Mucosa of rectum (tissue), 2 donors: ENCODE results near the gene RAB26.
"Not testable (repeated sequence)": the region's sequence is repeated elsewhere in the genome, so short reads cannot be mapped to it uniquely, and the experiment has no call there.

ENCODE experiments used
- H3K27ac ChIP-seq, 2 donors: one replicate each; pipeline ENCODE4 v1.7.0; 2013; ENCODE audit warnings: inconsistent platforms in 2 of 2, low read depth in 2 of 2, low read length in 2 of 2
- H3K27me3 ChIP-seq, 2 donors: one replicate each; pipeline ENCODE4 v1.7.0; 2013; ENCODE audit warnings: low read length in 2 of 2; ENCODE audit not compliant: control insufficient read depth in 2 of 2, insufficient read depth in 2 of 2
- H3K36me3 ChIP-seq, 2 donors: one replicate each; pipeline ENCODE4 v1.7.0; 2013; ENCODE audit warnings: low read length in 2 of 2; ENCODE audit not compliant: control insufficient read depth in 2 of 2, insufficient read depth in 2 of 2
- H3K4me1 ChIP-seq, 2 donors: one replicate each; pipeline ENCODE4 v1.7.0; 2013; ENCODE audit warnings: low read length in 2 of 2, mild to moderate bottlenecking in 1 of 2; ENCODE audit not compliant: control insufficient read depth in 2 of 2, insufficient read depth in 2 of 2
- H3K4me3 ChIP-seq, 2 donors: one replicate each; pipeline ENCODE4 v1.7.0; 2013; ENCODE audit warnings: low read length in 2 of 2
- H3K9ac ChIP-seq, 2 donors: one replicate each; pipeline ENCODE4 v1.7.0; 2013; ENCODE audit warnings: low read length in 2 of 2, low read depth in 1 of 2, mild to moderate bottlenecking in 1 of 2
- H3K9me3 ChIP-seq, 2 donors: one replicate each; pipeline ENCODE4 v1.7.0; 2013; ENCODE audit warnings: low read length in 2 of 2; ENCODE audit not compliant: control insufficient read depth in 2 of 2
- donor health status: healthy.
- donor health status: Normal muscosa, but diverticular disease.

The RAB26 gene

GRCh38 chr16:2109271-2109580, 39.2 kb upstream of the RAB26 start:
- H3K4me1 ChIP-seq, H3K9me3 ChIP-seq, H3K36me3 ChIP-seq, H3K27ac ChIP-seq, H3K27me3 ChIP-seq, H3K4me3 ChIP-seq, H3K9ac ChIP-seq: not testable (repeated sequence)

- not testable (repeated sequence) for H3K4me3 ChIP-seq, H3K27ac ChIP-seq, H3K9ac ChIP-seq, H3K9me3 ChIP-seq, H3K27me3 ChIP-seq, H3K4me1 ChIP-seq
- peaks cover 5 to 11% of the 10 kb centered on the region in 2 donors for H3K36me3 ChIP-seq
These were observed 38.6 kb upstream of the RAB26 start for GRCh38 chr16:2109872-2110271.

DNA sequence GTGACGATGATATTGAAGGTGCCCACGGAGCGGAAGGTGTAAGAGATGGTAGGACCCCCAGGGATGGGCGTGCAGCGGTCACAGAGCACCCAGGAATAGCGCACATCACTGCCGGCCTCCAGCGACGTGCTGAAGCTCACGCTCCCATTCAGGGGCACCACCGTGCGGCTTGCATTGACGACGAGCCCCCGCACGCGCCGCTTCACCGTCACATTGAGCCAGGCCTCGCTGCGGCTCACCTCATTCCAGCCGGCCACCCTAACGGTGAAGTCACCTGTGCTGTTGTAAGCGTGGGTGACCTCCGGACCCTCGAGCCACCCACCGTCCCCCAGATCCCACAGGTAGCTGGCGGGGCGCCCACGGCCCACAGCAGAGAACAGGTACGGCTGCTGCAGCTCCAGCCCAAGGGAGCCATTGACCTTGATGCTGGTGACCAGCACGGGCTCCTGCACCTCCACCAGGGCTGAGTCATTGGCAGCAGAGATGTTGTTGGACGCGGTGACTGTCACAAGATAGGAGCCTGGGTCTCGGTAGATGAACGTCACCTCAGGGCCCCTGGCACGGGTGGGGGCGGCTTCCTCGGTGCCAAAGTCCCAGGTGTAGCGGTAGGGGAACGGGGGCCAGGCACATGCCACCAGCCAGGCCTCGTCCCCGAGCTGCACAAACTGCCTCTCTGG, 38.0 kb upstream of the RAB26 start:
- not testable (repeated sequence) for H3K4me3 ChIP-seq, H3K4me1 ChIP-seq, H3K9me3 ChIP-seq, H3K9ac ChIP-seq, H3K27ac ChIP-seq, H3K27me3 ChIP-seq
- H3K36me3 ChIP-seq: peaks cover 7 to 14% of the 10 kb centered on the region in 2 donors

- H3K27ac ChIP-seq, H3K9me3 ChIP-seq, H3K9ac ChIP-seq, H3K4me3 ChIP-seq, H3K27me3 ChIP-seq, H3K4me1 ChIP-seq: not testable (repeated sequence)
- peaks cover 5 to 12% of the 10 kb centered on the region in 2 donors for H3K36me3 ChIP-seq
These were observed 37.4 kb upstream of the RAB26 start for GRCh38 chr16:2111009-2111353.

DNA sequence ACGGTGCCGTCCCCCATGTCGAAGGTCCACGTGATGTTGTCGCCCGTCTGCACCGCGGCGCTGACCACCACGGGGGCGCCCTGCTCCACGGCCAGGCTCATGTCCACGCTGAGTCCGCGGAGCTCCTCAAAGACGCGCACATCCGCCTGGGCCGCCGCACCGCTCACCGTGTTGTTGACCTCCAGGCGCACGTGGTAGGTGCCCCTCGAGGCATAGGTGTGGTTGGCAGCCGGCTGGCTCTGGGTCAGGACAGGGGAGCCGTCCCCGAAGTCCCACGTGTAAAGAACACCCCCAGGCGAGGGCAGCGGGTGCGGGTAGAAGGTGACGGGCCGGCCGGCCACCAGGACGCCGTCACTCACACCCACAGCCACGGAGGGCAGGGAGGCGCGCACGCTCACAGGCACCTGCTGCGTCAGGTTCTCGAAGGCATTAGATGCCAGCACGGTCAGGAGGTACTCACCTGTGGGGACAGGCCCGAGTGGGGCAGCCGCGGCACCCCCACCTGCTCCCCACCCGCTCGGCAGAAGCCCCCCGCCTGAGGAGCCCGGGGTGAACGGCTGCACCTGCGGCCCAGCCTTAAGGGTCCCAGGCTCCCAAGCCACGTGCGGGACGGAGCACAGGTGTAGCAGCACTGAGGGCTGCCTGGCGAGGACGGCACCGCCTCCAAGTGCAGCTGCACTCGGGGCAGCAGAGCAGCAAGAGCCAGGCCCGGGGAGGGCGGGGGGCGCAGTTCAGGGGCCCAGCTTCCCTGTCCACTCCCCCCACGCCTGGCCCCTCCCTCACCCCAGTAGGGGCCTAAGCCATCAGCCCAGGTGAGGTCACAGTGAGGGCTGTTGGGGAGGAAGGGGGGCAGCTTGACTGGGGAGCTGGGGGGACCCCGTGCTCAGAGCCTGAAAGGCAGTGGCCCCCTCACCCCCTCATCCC, 36.8 kb upstream of the RAB26 start:
- H3K27me3 ChIP-seq, H3K27ac ChIP-seq, H3K9ac ChIP-seq, H3K9me3 ChIP-seq, H3K4me1 ChIP-seq, H3K4me3 ChIP-seq: not testable (repeated sequence)
- H3K36me3 ChIP-seq: peaks cover 5 to 12% of the 10 kb centered on the region in 2 donors

- not testable (repeated sequence) for H3K27ac ChIP-seq, H3K4me3 ChIP-seq, H3K4me1 ChIP-seq, H3K27me3 ChIP-seq, H3K9me3 ChIP-seq, H3K9ac ChIP-seq
- H3K36me3 ChIP-seq: peaks cover 5 to 12% of the 10 kb centered on the region in 2 donors
These were observed 35.8 kb upstream of the RAB26 start for GRCh38 chr16:2112539-2113106.

GRCh38 chr16:2114225-2114624, 34.2 kb upstream of the RAB26 start:
- H3K4me3 ChIP-seq, H3K9me3 ChIP-seq, H3K9ac ChIP-seq, H3K27ac ChIP-seq, H3K36me3 ChIP-seq, H3K27me3 ChIP-seq, H3K4me1 ChIP-seq: not testable (repeated sequence)

- not testable (repeated sequence) for H3K27ac ChIP-seq, H3K4me1 ChIP-seq, H3K9me3 ChIP-seq, H3K4me3 ChIP-seq, H3K27me3 ChIP-seq, H3K9ac ChIP-seq, H3K36me3 ChIP-seq
These were observed 33.4 kb upstream of the RAB26 start for GRCh38 chr16:2114885-2115590.

GRCh38 chr16:2115591-2115973, 32.8 kb upstream of the RAB26 start:
- H3K9me3 ChIP-seq: no peaks in the 10 kb centered on the region
- no peak overlapping the region for H3K4me3 ChIP-seq
- peaks cover 0 to 3% of the 10 kb centered on the region in 2 donors for H3K4me1 ChIP-seq
- peaks cover 3 to 4% of the 10 kb centered on the region in 2 donors for H3K36me3 ChIP-seq
- no peak overlapping the region for H3K27ac ChIP-seq
- H3K27me3 ChIP-seq: no peaks in the 10 kb centered on the region
- no peak overlapping the region for H3K9ac ChIP-seq

- not testable (repeated sequence) for H3K27me3 ChIP-seq, H3K4me1 ChIP-seq, H3K9me3 ChIP-seq, H3K9ac ChIP-seq, H3K36me3 ChIP-seq, H3K27ac ChIP-seq, H3K4me3 ChIP-seq
These were observed 32.0 kb upstream of the RAB26 start for GRCh38 chr16:2116428-2116827.
